GM12878 (cell line): ENCODE data around the gene H1-8. TPM values are rescaled to one million over a fixed set of nuclear protein-coding genes. Genes with fewer than 3 reads are reported as not detected.

ENCODE experiments used
- ATAC-seq: fragments of 200-7000 bp; cut with Tn5 transposase; 3 replicates; pipeline ENCODE4 v1.9.1; 2020; ENCODE audit warnings: mild to moderate bottlenecking, moderate library complexity
- BruUV-seq: library from RNA; stranded (reverse); fragments of 400-500 nt; replicated peaks from 2 replicates; lab custom pipeline; 2021; lab: Mats Ljungman, UMichigan
- CTCF ChIA-PET: fragments of 300-600 bp; sonication (Branson Sonifier 250); formaldehyde crosslinking; extraction: SDS; loops from one replicate; lab custom pipeline; 2021; ENCODE audit warnings: inconsistent platforms; lab: Yijun Ruan, JAX
- POLR2A ChIA-PET: fragments of 350-600 bp; formaldehyde crosslinking; extraction: SDS; loops from one replicate; lab custom pipeline; 2021; ENCODE audit warnings: inconsistent platforms; lab: Charles Lee
- RAD21 ChIA-PET: fragments of 300-600 bp; sonication (Branson Sonifier 250); formaldehyde crosslinking; loops from one replicate; lab custom pipeline; 2023; ENCODE audit warnings: antibody characterized with exemption; ENCODE audit not compliant: unreplicated experiment; lab: Charles Lee
- SMC1A ChIA-PET: fragments of 300-600 bp; sonication (Branson Sonifier 250); formaldehyde crosslinking; loops from one replicate; lab custom pipeline; 2023; ENCODE audit not compliant: unreplicated experiment, uncharacterized antibody; lab: Charles Lee
- DNase-seq: peaks from one replicate; pipeline ENCODE4 v3.0.0-alpha.2; 2011; ENCODE audit warnings: low read depth, low spot score
- FAIRE-seq: peaks from 3 replicates; lab custom pipeline; 2011; peaks lifted over from hg19 to GRCh38; lab: Jason Lieb, UNC
- H2AFZ ChIP-seq: 2 replicates; pipeline ENCODE4 v1.6.0; 2011; ENCODE audit warnings: low read depth, low read length, control low read depth; ENCODE audit not compliant: control insufficient read depth
- H3K27ac ChIP-seq: 2 replicates; pipeline ENCODE4 v1.5.1; 2011; ENCODE audit warnings: control low read depth; ENCODE audit not compliant: control insufficient read depth, insufficient read depth
- H3K27me3 ChIP-seq, 2 experiments: replicated peaks in 1 of 2; 2 replicates each; pipeline versions ENCODE4 v1.6.0 to v1.6.1; 2011; ENCODE audit warnings: low read length in 1 of 2; ENCODE audit not compliant: control insufficient read depth in 2 of 2, insufficient read depth in 2 of 2
- H3K36me3 ChIP-seq, 2 experiments: 2 replicates each; pipeline ENCODE4 v1.5.1; 2011; ENCODE audit warnings: low read length in 1 of 2; ENCODE audit not compliant: control insufficient read depth in 2 of 2, insufficient read depth in 2 of 2
- H3K4me1 ChIP-seq: 2 replicates; pipeline ENCODE4 v1.6.1; 2011; ENCODE audit warnings: mild to moderate bottlenecking, low read length, moderate library complexity, mixed read lengths; ENCODE audit not compliant: control insufficient read depth, insufficient read depth
- H3K4me2 ChIP-seq: 2 replicates; pipeline ENCODE4 v1.6.0; 2011; ENCODE audit warnings: control low read depth; ENCODE audit not compliant: control insufficient read depth, insufficient read depth
- H3K4me3 ChIP-seq: fragments of 200-600 bp; sonication (generic); 2 replicates; pipeline ENCODE4 v1.5.1; 2016
- H3K79me2 ChIP-seq: 2 replicates; pipeline ENCODE4 v1.6.0; 2011; ENCODE audit warnings: low read length; ENCODE audit not compliant: control insufficient read depth, insufficient read depth
- H3K9ac ChIP-seq: 2 replicates; pipeline ENCODE4 v1.8.0; 2011; ENCODE audit warnings: low read length, control low read depth, mixed read lengths; ENCODE audit not compliant: control insufficient read depth, insufficient read depth
- H3K9me3 ChIP-seq: replicated peaks from 3 replicates; pipeline ENCODE4 v1.5.1; 2011; ENCODE audit warnings: mild to moderate bottlenecking, low read length; ENCODE audit not compliant: control insufficient read depth, insufficient read depth
- H4K20me1 ChIP-seq: 2 replicates; pipeline ENCODE4 v1.6.0; 2011; ENCODE audit not compliant: control insufficient read depth, insufficient read depth
- BHLHE40 ChIP-seq, 2 experiments: fragments of 450-650 bp in 1 of 2; IDR thresholded peaks; 2 replicates each; pipeline ENCODE4 v1.6.1; 2011 to 2017; ENCODE audit warnings: low read depth in 2 of 2, borderline replicate concordance in 1 of 2, improper control_type of control experiment in 1 of 2, low read length in 1 of 2, mild to moderate bottlenecking in 1 of 2
- CBX3 ChIP-seq: fragments of 200-600 bp; sonication (generic); IDR thresholded peaks from 2 replicates; pipeline ENCODE4 v1.6.1; 2016; ENCODE audit warnings: low read depth, borderline replicate concordance
- CBX5 ChIP-seq: sonication (generic); IDR thresholded peaks from 2 replicates; pipeline ENCODE4 v1.6.1; 2016; ENCODE audit warnings: low read depth, moderate library complexity, mild to moderate bottlenecking, inconsistent platforms
- DPF2 ChIP-seq: fragments of 450-650 bp; IDR thresholded peaks from 2 replicates; pipeline ENCODE4 v1.6.1; 2017; ENCODE audit warnings: mild to moderate bottlenecking
- E2F8 ChIP-seq: fragments of 450-650 bp; IDR thresholded peaks from 2 replicates; pipeline ENCODE4 v1.6.1; 2018; ENCODE audit warnings: mild to moderate bottlenecking, low read depth, moderate library complexity; ENCODE audit not compliant: partially characterized antibody
- EED ChIP-seq: sonication (generic); IDR thresholded peaks from 2 replicates; pipeline ENCODE4 v1.6.1; 2016; ENCODE audit warnings: antibody characterized with exemption, low read depth
- EP300 ChIP-seq, 2 experiments: fragments of 150-350 bp in 1 of 2; IDR thresholded peaks; 2 replicates each; pipeline ENCODE4 v1.6.1; 2011 to 2012; ENCODE audit warnings: low read depth in 2 of 2, low read length in 2 of 2, borderline replicate concordance in 1 of 2, improper control_type of control experiment in 1 of 2, inconsistent platforms in 1 of 2; ENCODE audit not compliant: control insufficient read depth in 1 of 2
- ESRRA ChIP-seq: IDR thresholded peaks from 2 replicates; pipeline ENCODE4 v1.6.1; 2012; ENCODE audit warnings: mild to moderate bottlenecking, low read length, improper control_type of control experiment
- IKZF2 ChIP-seq, 2 experiments: fragments of 450-650 bp; IDR thresholded peaks; 2 replicates each; pipeline ENCODE4 v1.6.1; 2017; ENCODE audit warnings: mild to moderate bottlenecking in 2 of 2, moderate library complexity in 2 of 2
- MEF2B ChIP-seq: fragments of 450-650 bp; IDR thresholded peaks from 2 replicates; pipeline ENCODE4 v1.6.1; 2018; ENCODE audit warnings: mild to moderate bottlenecking, moderate library complexity; ENCODE audit not compliant: partially characterized antibody, poor library complexity, severe bottlenecking
- NKRF ChIP-seq: fragments of 450-650 bp; conservative IDR thresholded peaks from 2 replicates; pipeline ENCODE4 v1.6.1; 2017; ENCODE audit warnings: mild to moderate bottlenecking, moderate library complexity
- NR2C1 ChIP-seq: fragments of 450-650 bp; IDR thresholded peaks from 2 replicates; pipeline ENCODE4 v1.6.1; 2017; ENCODE audit warnings: antibody characterized with exemption, mild to moderate bottlenecking, moderate library complexity
- PAX5 ChIP-seq: IDR thresholded peaks from 2 replicates; pipeline ENCODE4 v1.6.1; 2011; ENCODE audit warnings: low read depth, low read length, borderline replicate concordance
- RAD21 ChIP-seq: IDR thresholded peaks from 2 replicates; pipeline ENCODE4 v1.6.1; 2011; ENCODE audit warnings: mild to moderate bottlenecking, low read depth, low read length, moderate library complexity; ENCODE audit not compliant: insufficient read depth
- RUNX3 ChIP-seq: IDR thresholded peaks from 2 replicates; pipeline ENCODE4 v1.6.1; 2012; ENCODE audit warnings: low read length, inconsistent platforms
- SPI1 ChIP-seq: IDR thresholded peaks from 2 replicates; pipeline ENCODE4 v1.6.1; 2011; ENCODE audit warnings: low read depth, mild to moderate bottlenecking, low read length, moderate library complexity, borderline replicate concordance; ENCODE audit not compliant: insufficient read depth
- TCF12 ChIP-seq: IDR thresholded peaks from 2 replicates; pipeline ENCODE4 v1.6.1; 2011; ENCODE audit warnings: low read depth, mild to moderate bottlenecking, low read length
- WGBS: methylation state at CpG from one replicate; pipeline ENCODE4 v1.1.6; 2016; ENCODE audit warnings: low lambda C conversion rate; ENCODE audit not compliant: insufficient replicate concordance, insufficient coverage; ENCODE audit errors: missing lambda C conversion rate; 5-methylcytosine and 5-hydroxymethylcytosine counted together
- in situ Hi-C: fragments of 300-500 bp; cut with MboI; formaldehyde crosslinking; loops from 9 replicates; pipeline ENCODE4 v1.14.3; 2018; ENCODE audit warnings: mixed read lengths
- intact Hi-C: fragments of 100-400 bp; cut with micrococcal nuclease; formaldehyde crosslinking; loops from one replicate; pipeline ENCODE4 v1.14.2; 2022; ENCODE audit not compliant: unreplicated experiment
- polyA plus RNA-seq, 11 experiments: library from polyadenylated mRNA; depleted of rRNA in 4 of 11; unstranded in 6 of 11; stranded (reverse) in 5 of 11; fragments of >200 nt; fragmentation: Nextera tagmentation in 4 of 11; fragmentation: Illumina TruSeq in 1 of 11; extraction: Ambion mirVana in 4 of 11; extraction: Trizol in 1 of 11; gene quantifications; 1 replicate in 1 of 11; 2 replicates in 10 of 11; pipeline versions ENCODE4 v1.2.1 to v1.2.3, GENCODE V29; 2011 to 2016; ENCODE audit warnings: inconsistent platforms in 2 of 11, missing spikeins in 2 of 11, low read depth in 1 of 11
- total RNA-seq, 4 experiments: library from RNA; depleted of rRNA in 3 of 4; stranded (reverse); fragments of >200 nt in 3 of 4; fragmentation: Illumina TruSeq in 1 of 4; extraction: Trizol in 1 of 4; gene quantifications; 2 replicates each; pipeline versions ENCODE4 v1.2.1 to v1.2.3, GENCODE V29; 2013 to 2021

Gene H1-8
- total and polyA plus RNA-seq, 10 of the 15 experiments (the other 5 are each of a cell fraction or from before 2014, with no cell fraction given): not detected

GRCh38 chr3:129577925-129578786 lies 35.2 kb downstream of the H1-8 start:
- H3K4me2 ChIP-seq: peak overlapping the region; percentile 44
- H3K79me2 ChIP-seq: no peaks in the 10 kb centered on the region
- no peak overlapping the region for H3K27ac ChIP-seq
- H3K9ac ChIP-seq: no peak overlapping the region
- H3K4me3 ChIP-seq: no peak overlapping the region
- SMC1A ChIA-PET: interaction anchor here (0.6 kb wide), 1 partner anchor 25 kb away, joined by 3 read pairs; no protein-coding TSS in a partner anchor
- no peak overlapping the region; the same call in 1 of the 2 replicates for H2AFZ ChIP-seq
- H3K36me3 ChIP-seq: no peaks in the 10 kb centered on the region
- CTCF ChIA-PET: interaction anchor here (1.3 to 2.0 kb wide), 2 partner anchors 15 to 88 kb away, joined by 4 to 8 read pairs; no protein-coding TSS in a partner anchor
- POLR2A ChIA-PET: interaction anchor here (0.5 to 1.1 kb wide), 3 partner anchors 43 to 300 kb away, joined by 3 to 5 read pairs (median 3); no protein-coding TSS in a partner anchor
- intact Hi-C loops (no loop called here), in situ Hi-C loops (no loop called here)
- FAIRE-seq: no peak
- H3K9me3 ChIP-seq: no peaks in the 10 kb centered on the region
- no peak for DNase-seq
- peaks cover 22% of the 10 kb centered on the region for H3K4me1 ChIP-seq
- H4K20me1 ChIP-seq: no peaks in the 10 kb centered on the region
- WGBS: 29% methylated on average over 20 of the region's 21 CpGs
- H3K27me3 ChIP-seq: no peaks in the 10 kb centered on the region
- no TSS peak for BruUV-seq
- ATAC-seq: peak; percentile 84
- RAD21 ChIA-PET: interaction anchor here (0.6 to 1.3 kb wide), 2 partner anchors 53 to 88 kb away, joined by 3 to 4 read pairs; no protein-coding TSS in a partner anchor
- TF ChIP-seq IKZF2 (IDR thresholded peaks at IDR 0.05) (peak; percentile 65 to 68; a peak in 3 of 4 replicates), CBX3 (no peak), RAD21 (no peak), BHLHE40 (IDR thresholded peaks at IDR 0.05; ENCODE audit: borderline replicate concordance in 1 of 2, low read depth in 2 of 2, low read length in 1 of 2) (peak in 1 of 2 experiments; percentile 84; a peak in 3 of 4 replicates), SPI1 (peak; percentile 96), NR2C1 (no peak), EED (peak; percentile 58), ESRRA (no peak), TCF12 (peak; percentile 87), RUNX3 (peak; percentile 35; the same call in 1 of the 2 replicates), NKRF (0 out of 2 replicates have a peak, but pooled peaks have one; percentile 17), MEF2B (peak; percentile 26), CBX5 (no peak), E2F8 (no peak), EP300 (IDR thresholded peaks at IDR 0.05; ENCODE audit: borderline replicate concordance in 1 of 2, control insufficient read depth in 1 of 2, low read depth in 2 of 2, low read length in 2 of 2) (peak in 1 of 2 experiments; percentile 50; a peak in 1 of 4 replicates), DPF2 (peak; percentile 93), PAX5 (peak; percentile 62; the same call in 1 of the 2 replicates)
